ENCODE measurements around the gene EDC3. TPM values are rescaled to one million over a fixed set of nuclear protein-coding genes. Genes with fewer than 3 reads are reported as not detected.
A peak's percentile ranks its signal among the peaks of the same experiment; 100 is the strongest.

Gene EDC3
- total RNA-seq, 1 experiment from 2014 or later = 45.1 TPM

GRCh38 chr15:74696808-74697207 lies 984 bp upstream of the EDC3 start:
- no peak for ATAC-seq
- no peak overlapping the region for H3K27ac ChIP-seq (ENCODE audit: low read depth, low read length)
- H4K20me1 ChIP-seq (ENCODE audit: insufficient read depth) = no peaks in the 10 kb centered on the region
- RAD21 ChIA-PET (ENCODE audit: low non-redundant PET in 1 of 2, low total read pairs in 2 of 2, uncharacterized antibody in 2 of 2, unreplicated experiment in 2 of 2) = no interaction called here
- H3K9ac ChIP-seq (ENCODE audit: low read length) = peak overlapping the region; percentile 85
- TF ChIP-seq TCF7L2 (IDR thresholded peaks at IDR 0.05; ENCODE audit: borderline replicate concordance, extremely low read depth, insufficient read depth, insufficient read length) = no peak
- no peak for TF ChIP-seq REST (IDR thresholded peaks at IDR 0.05; ENCODE audit: low read depth)
- TF ChIP-seq ZBTB33 (IDR thresholded peaks at IDR 0.05; ENCODE audit: extremely low read depth, insufficient replicate concordance, low read length) = no peak
- no peak for TF ChIP-seq YY1 (IDR thresholded peaks at IDR 0.05; ENCODE audit: extremely low read depth, insufficient replicate concordance, low read depth, low read length)
- no peak for TF ChIP-seq POLR2A (IDR thresholded peaks at IDR 0.05; ENCODE audit: borderline replicate concordance, extremely low read depth, insufficient read depth, insufficient read length)
- TF ChIP-seq RAD21 (IDR thresholded peaks at IDR 0.05; ENCODE audit: low read depth) = no peak
- no peak for TF ChIP-seq ELF1 (IDR thresholded peaks at IDR 0.05; ENCODE audit: borderline replicate concordance, low read depth)
- no peak for TF ChIP-seq CTCF (IDR thresholded peaks at IDR 0.05 in 2 of 3, conservative IDR thresholded peaks at IDR 0.05 in 1 of 3; ENCODE audit: borderline replicate concordance in 1 of 3, insufficient read depth in 1 of 3, low read depth in 2 of 3, low read length in 2 of 3)
- TF ChIP-seq EZH2phosphoT487 (IDR thresholded peaks at IDR 0.05; ENCODE audit: borderline replicate concordance) = no peak
- TF ChIP-seq EZH2 (IDR thresholded peaks at IDR 0.05) = no peak
- TF ChIP-seq SP1 (IDR thresholded peaks at IDR 0.05; ENCODE audit: low read depth) = no peak
- no peak for TF ChIP-seq SRF (IDR thresholded peaks at IDR 0.05; ENCODE audit: low read depth)
- no peak for TF ChIP-seq JUND (IDR thresholded peaks at IDR 0.05)
- no peak for TF ChIP-seq EGR1 (IDR thresholded peaks at IDR 0.05; ENCODE audit: low read depth)
- TF ChIP-seq MAX (IDR thresholded peaks at IDR 0.05) = no peak
- no peak for TF ChIP-seq CBX3 (IDR thresholded peaks at IDR 0.05; ENCODE audit: low read depth)
- no peak for TF ChIP-seq POLR2AphosphoS5 (IDR thresholded peaks at IDR 0.05; ENCODE audit: low read depth, low read length)
- intact Hi-C loops (cut with micrococcal nuclease) = no loop called here
- POLR2A ChIA-PET = no interaction called here
- H3K27me3 ChIP-seq (ENCODE audit: insufficient read depth, low read length) = no peaks in the 10 kb centered on the region; the same call in 1 of the 2 replicates
- H3K36me3 ChIP-seq (ENCODE audit: control insufficient read depth in 1 of 2, insufficient read depth in 2 of 2, low read length in 2 of 2) = no peaks in the 10 kb centered on the region
- CTCF ChIA-PET = no interaction called here
- H3K9me3 ChIP-seq (ENCODE audit: control insufficient read depth in 1 of 2, insufficient read depth in 1 of 2, low read depth in 1 of 2, low read length in 2 of 2) = no peaks in the 10 kb centered on the region
- peak overlapping the region; percentile 72 to 83 for H3K4me3 ChIP-seq (replicated peaks in 1 of 2; ENCODE audit: low read depth in 1 of 2, low read length in 2 of 2)
- H3K79me2 ChIP-seq (ENCODE audit: insufficient read depth, low read length) = peaks cover 40% of the 10 kb centered on the region
- H3K4me2 ChIP-seq (ENCODE audit: low read length) = peak overlapping the region; percentile 93
- no TSS peak for BruUV-seq (replicated peaks)
- H3K4me1 ChIP-seq (ENCODE audit: control insufficient read depth in 1 of 2, insufficient read depth in 2 of 2, low read length in 2 of 2) = peaks cover 5 to 20% of the 10 kb centered on the region in 2 experiments; a peak in 3 of 4 replicates
- H3K9me2 ChIP-seq (ENCODE audit: insufficient read depth) = no peaks in the 10 kb centered on the region
- DNase-seq (ENCODE audit: low read depth, low spot score) = no peak
- H2AFZ ChIP-seq (ENCODE audit: low read depth, low read length, poor library complexity, severe bottlenecking) = peak overlapping the region; percentile 34
